ENCODE results near the gene CGRRF1. TPM values are rescaled to one million over a fixed set of nuclear protein-coding genes. Genes with fewer than 3 reads are reported as not detected.

CGRRF1 gene
- total and polyA plus RNA-seq, 2 of the 13 experiments (the other 11 are each of a cell fraction or from before 2014, with no cell fraction given), result 16.8 to 18.2 TPM

- TF ChIP-seq, protein P1, sequence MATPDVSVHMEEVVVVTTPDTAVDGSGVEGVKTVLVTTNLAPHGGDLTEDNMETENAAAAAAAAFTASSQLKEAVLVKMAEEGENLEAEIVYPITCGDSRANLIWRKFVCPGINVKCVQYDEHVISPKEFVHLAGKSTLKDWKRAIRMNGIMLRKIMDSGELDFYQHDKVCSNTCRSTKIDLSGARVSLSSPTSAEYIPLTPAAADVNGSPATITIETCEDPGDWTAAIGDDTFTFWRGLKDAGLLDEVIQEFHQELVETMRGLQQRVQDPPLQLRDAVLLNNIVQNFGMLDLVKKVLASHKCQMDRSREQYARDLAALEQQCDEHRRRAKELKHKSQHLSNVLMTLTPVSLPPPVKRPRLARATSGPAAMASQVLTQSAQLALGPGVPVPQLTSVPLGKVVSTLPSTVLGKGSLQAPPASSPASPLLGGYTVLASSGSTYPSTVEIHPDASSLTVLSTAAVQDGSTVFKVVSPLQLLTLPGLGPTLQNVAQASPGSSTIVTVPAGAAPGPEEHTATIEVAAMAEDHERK (CRISPR knock-in tag; IDR thresholded peaks at IDR 0.05; ENCODE audit: low read depth), result no peak
- TF ChIP-seq ZNF737 (CRISPR knock-in tag; IDR thresholded peaks at IDR 0.05; ENCODE audit: borderline replicate concordance) (0 out of 2 replicates have a peak, but pooled peaks have one; percentile 53), ZFP36L2 (CRISPR knock-in tag; IDR thresholded peaks at IDR 0.05) (no peak), E2F5 (CRISPR knock-in tag; conservative IDR thresholded peaks at IDR 0.05) (no peak), HCFC1 (IDR thresholded peaks at IDR 0.05; ENCODE audit: low read depth, low read length) (no peak), CBX1 (IDR thresholded peaks at IDR 0.05; ENCODE audit: low read depth) (no peak), NCOR1 (IDR thresholded peaks at IDR 0.05; ENCODE audit: borderline replicate concordance, low read length) (no peak), IRF1 (CRISPR knock-in tag; IDR thresholded peaks at IDR 0.05; ENCODE audit: low read depth) (no peak), NPAS2 (CRISPR knock-in tag; IDR thresholded peaks at IDR 0.05; ENCODE audit: borderline replicate concordance) (no peak), TGIF2 (CRISPR knock-in tag; IDR thresholded peaks at IDR 0.05) (no peak), EP300 (IDR thresholded peaks at IDR 0.05; ENCODE audit: low read depth in 2 of 2, low read length in 2 of 2) (peak in 1 of 2 experiments; percentile 64; a peak in 1 of 4 replicates), EP300 (CRISPR knock-in tag; IDR thresholded peaks at IDR 0.05; ENCODE audit: borderline replicate concordance) (peak; percentile 44; the same call in 1 of the 2 replicates), NCOA1 (CRISPR knock-in tag; IDR thresholded peaks at IDR 0.05) (no peak), HMGA1 (CRISPR knock-in tag; conservative IDR thresholded peaks at IDR 0.05) (no peak)
- TF ChIP-seq, protein P2, sequence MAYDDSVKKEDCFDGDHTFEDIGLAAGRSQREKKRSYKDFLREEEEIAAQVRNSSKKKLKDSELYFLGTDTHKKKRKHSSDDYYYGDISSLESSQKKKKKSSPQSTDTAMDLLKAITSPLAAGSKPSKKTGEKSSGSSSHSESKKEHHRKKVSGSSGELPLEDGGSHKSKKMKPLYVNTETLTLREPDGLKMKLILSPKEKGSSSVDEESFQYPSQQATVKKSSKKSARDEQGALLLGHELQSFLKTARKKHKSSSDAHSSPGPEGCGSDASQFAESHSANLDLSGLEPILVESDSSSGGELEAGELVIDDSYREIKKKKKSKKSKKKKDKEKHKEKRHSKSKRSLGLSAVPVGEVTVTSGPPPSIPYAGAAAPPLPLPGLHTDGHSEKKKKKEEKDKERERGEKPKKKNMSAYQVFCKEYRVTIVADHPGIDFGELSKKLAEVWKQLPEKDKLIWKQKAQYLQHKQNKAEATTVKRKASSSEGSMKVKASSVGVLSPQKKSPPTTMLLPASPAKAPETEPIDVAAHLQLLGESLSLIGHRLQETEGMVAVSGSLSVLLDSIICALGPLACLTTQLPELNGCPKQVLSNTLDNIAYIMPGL (CRISPR knock-in tag; IDR thresholded peaks at IDR 0.05; ENCODE audit: borderline replicate concordance in 1 of 2, low read depth in 1 of 2), result no peak
- TF ChIP-seq, protein P3, sequence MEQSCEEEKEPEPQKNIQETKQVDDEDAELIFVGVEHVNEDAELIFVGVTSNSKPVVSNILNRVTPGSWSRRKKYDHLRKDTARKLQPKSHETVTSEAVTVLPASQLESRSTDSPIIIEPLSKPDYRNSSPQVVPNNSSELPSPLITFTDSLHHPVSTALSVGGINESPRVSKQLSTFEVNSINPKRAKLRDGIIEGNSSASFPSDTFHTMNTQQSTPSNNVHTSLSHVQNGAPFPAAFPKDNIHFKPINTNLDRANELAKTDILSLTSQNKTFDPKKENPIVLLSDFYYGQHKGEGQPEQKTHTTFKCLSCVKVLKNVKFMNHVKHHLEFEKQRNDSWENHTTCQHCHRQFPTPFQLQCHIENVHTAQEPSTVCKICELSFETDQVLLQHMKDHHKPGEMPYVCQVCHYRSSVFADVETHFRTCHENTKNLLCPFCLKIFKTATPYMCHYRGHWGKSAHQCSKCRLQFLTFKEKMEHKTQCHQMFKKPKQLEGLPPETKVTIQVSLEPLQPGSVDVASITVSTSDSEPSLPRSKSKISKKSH (CRISPR knock-in tag; IDR thresholded peaks at IDR 0.05; ENCODE audit: borderline replicate concordance), result no peak
- TF ChIP-seq, protein P4, sequence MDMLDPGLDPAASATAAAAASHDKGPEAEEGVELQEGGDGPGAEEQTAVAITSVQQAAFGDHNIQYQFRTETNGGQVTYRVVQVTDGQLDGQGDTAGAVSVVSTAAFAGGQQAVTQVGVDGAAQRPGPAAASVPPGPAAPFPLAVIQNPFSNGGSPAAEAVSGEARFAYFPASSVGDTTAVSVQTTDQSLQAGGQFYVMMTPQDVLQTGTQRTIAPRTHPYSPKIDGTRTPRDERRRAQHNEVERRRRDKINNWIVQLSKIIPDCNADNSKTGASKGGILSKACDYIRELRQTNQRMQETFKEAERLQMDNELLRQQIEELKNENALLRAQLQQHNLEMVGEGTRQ (IDR thresholded peaks at IDR 0.05; ENCODE audit: low read depth, low read length), result no peak
- TF ChIP-seq, protein P4 (CRISPR knock-in tag; IDR thresholded peaks at IDR 0.05; ENCODE audit: borderline replicate concordance), result no peak
- TF ChIP-seq, protein P5, sequence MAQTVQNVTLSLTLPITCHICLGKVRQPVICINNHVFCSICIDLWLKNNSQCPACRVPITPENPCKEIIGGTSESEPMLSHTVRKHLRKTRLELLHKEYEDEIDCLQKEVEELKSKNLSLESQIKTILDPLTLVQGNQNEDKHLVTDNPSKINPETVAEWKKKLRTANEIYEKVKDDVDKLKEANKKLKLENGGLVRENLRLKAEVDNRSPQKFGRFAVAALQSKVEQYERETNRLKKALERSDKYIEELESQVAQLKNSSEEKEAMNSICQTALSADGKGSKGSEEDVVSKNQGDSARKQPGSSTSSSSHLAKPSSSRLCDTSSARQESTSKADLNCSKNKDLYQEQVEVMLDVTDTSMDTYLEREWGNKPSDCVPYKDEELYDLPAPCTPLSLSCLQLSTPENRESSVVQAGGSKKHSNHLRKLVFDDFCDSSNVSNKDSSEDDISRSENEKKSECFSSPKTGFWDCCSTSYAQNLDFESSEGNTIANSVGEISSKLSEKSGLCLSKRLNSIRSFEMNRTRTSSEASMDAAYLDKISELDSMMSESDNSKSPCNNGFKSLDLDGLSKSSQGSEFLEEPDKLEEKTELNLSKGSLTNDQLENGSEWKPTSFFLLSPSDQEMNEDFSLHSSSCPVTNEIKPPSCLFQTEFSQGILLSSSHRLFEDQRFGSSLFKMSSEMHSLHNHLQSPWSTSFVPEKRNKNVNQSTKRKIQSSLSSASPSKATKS (CRISPR knock-in tag; IDR thresholded peaks at IDR 0.05), result no peak
Measured at GRCh38 chr14:54556535-54556934, 46.8 kb downstream of the CGRRF1 start (continued).

All from HepG2 (cell line).